HepG2 (cell line): ENCODE results near the gene TNFRSF6B. TPM values are rescaled to one million over a fixed set of nuclear protein-coding genes. Genes with fewer than 3 reads are reported as not detected.

Experiments used
- ASH2L ChIP-seq: fragments of 300-600, 200-600 bp; sonication (generic); IDR thresholded peaks from 2 replicates; pipeline ENCODE4 v1.7.0; 2017; ENCODE audit warnings: low read depth, mild to moderate bottlenecking, moderate library complexity, mixed read lengths, low read length; ENCODE audit not compliant: insufficient read length
- FOXA1 ChIP-seq, 2 experiments: fragments of 450-650 bp in 1 of 2; sonication (generic) in 1 of 2; formaldehyde crosslinking in 1 of 2; IDR thresholded peaks; 2 replicates each; pipeline versions ENCODE4 v1.4.0 to v1.6.1; 2016 to 2020; ENCODE audit warnings: missing genetic modification reagents in 1 of 2
- HES4 ChIP-seq: sonication (generic); formaldehyde crosslinking; IDR thresholded peaks from 2 replicates; pipeline ENCODE4 v1.9.0; 2021; ENCODE audit warnings: mild to moderate bottlenecking, missing genetic modification reagents, borderline replicate concordance
- JUN ChIP-seq: sonication (generic); formaldehyde crosslinking; IDR thresholded peaks from 2 replicates; pipeline ENCODE4 v1.4.0; 2020; ENCODE audit warnings: mild to moderate bottlenecking, missing genetic modification reagents
- JUND ChIP-seq: sonication (generic); formaldehyde crosslinking; IDR thresholded peaks from 2 replicates; pipeline ENCODE4 v1.8.0; 2022; ENCODE audit warnings: mild to moderate bottlenecking, missing genetic modification reagents
- MAZ ChIP-seq, 2 experiments: sonication (generic) in 1 of 2; formaldehyde crosslinking in 1 of 2; IDR thresholded peaks; 2 replicates each; pipeline versions ENCODE4 v1.5.0 to v1.6.1; 2012 to 2020; ENCODE audit warnings: low read depth in 2 of 2, mild to moderate bottlenecking in 2 of 2, borderline replicate concordance in 1 of 2, improper control_type of control experiment in 1 of 2, low read length in 1 of 2, missing genetic modification reagents in 1 of 2, moderate library complexity in 1 of 2
- NFATC3 ChIP-seq: sonication (generic); formaldehyde crosslinking; IDR thresholded peaks from 2 replicates; pipeline ENCODE4 v1.5.1; 2020; ENCODE audit warnings: mild to moderate bottlenecking, missing genetic modification reagents
- NR2C2 ChIP-seq: sonication (generic); formaldehyde crosslinking; IDR thresholded peaks from 2 replicates; pipeline ENCODE4 v1.4.0; 2020; ENCODE audit warnings: missing genetic modification reagents, mild to moderate bottlenecking, moderate library complexity, borderline replicate concordance
- PRPF4 ChIP-seq: fragments of 200-400 bp; formaldehyde crosslinking; IDR thresholded peaks from 2 replicates; pipeline ENCODE4 v1.6.1; 2016; ENCODE audit warnings: low read length, low read depth; ENCODE audit not compliant: poor library complexity, severe bottlenecking
- RBM22 ChIP-seq: fragments of 200-400 bp; formaldehyde crosslinking; optimal IDR thresholded peaks from 2 replicates; pipeline ENCODE3; 2017; ENCODE audit warnings: mild to moderate bottlenecking, low read length, moderate library complexity
- RELA ChIP-seq: sonication (generic); formaldehyde crosslinking; IDR thresholded peaks from 2 replicates; pipeline ENCODE4 v1.4.0; 2020; ENCODE audit warnings: missing genetic modification reagents
- RORA ChIP-seq: sonication (generic); formaldehyde crosslinking; IDR thresholded peaks from 2 replicates; pipeline ENCODE4 v1.5.0; 2020; ENCODE audit warnings: mild to moderate bottlenecking, missing genetic modification reagents, moderate library complexity
- RXRB ChIP-seq: IDR thresholded peaks from 2 replicates; pipeline ENCODE4 v1.6.1; 2016; ENCODE audit warnings: borderline replicate concordance, missing genetic modification reagents, missing compliant biosample characterization
- SIN3B ChIP-seq: fragments of 150-350 bp; IDR thresholded peaks from 2 replicates; pipeline ENCODE4 v1.6.1; 2014; ENCODE audit warnings: low read length
- SMARCE1 ChIP-seq: fragments of 450-650 bp; IDR thresholded peaks from 2 replicates; pipeline ENCODE4 v1.6.1; 2017; ENCODE audit warnings: borderline replicate concordance
- SOX6 ChIP-seq, 2 experiments: fragments of 450-650 bp in 1 of 2; sonication (generic) in 1 of 2; formaldehyde crosslinking in 1 of 2; IDR thresholded peaks; 2 replicates each; pipeline versions ENCODE4 v1.4.0 to v1.6.1; 2017 to 2020; ENCODE audit warnings: antibody characterized with exemption in 1 of 2, mild to moderate bottlenecking in 1 of 2, missing genetic modification reagents in 1 of 2
- STAT5B ChIP-seq: sonication (generic); formaldehyde crosslinking; IDR thresholded peaks from 2 replicates; pipeline ENCODE4 v1.4.0; 2020; ENCODE audit warnings: missing genetic modification reagents
- TARDBP ChIP-seq: sonication (generic); formaldehyde crosslinking; IDR thresholded peaks from 2 replicates; pipeline ENCODE4 v1.8.0; 2022; ENCODE audit warnings: mild to moderate bottlenecking, missing genetic modification reagents
- ZBTB7B ChIP-seq: sonication (generic); formaldehyde crosslinking; IDR thresholded peaks from 2 replicates; pipeline ENCODE4 v1.4.0; 2020; ENCODE audit warnings: missing genetic modification reagents
- ZNF160 ChIP-seq: sonication (generic); formaldehyde crosslinking; IDR thresholded peaks from 2 replicates; pipeline ENCODE4 v1.8.0; 2022; ENCODE audit warnings: mild to moderate bottlenecking, inconsistent platforms, missing genetic modification reagents
- ZNF18 ChIP-seq: sonication (generic); formaldehyde crosslinking; IDR thresholded peaks from 2 replicates; pipeline ENCODE4 v1.8.0; 2022; ENCODE audit warnings: mild to moderate bottlenecking, missing genetic modification reagents; ENCODE audit not compliant: insufficient replicate concordance
- ZNF343 ChIP-seq: sonication (generic); formaldehyde crosslinking; IDR thresholded peaks from 2 replicates; pipeline ENCODE4 v1.4.0; 2020; ENCODE audit warnings: mild to moderate bottlenecking, missing genetic modification reagents
- ZNF644 ChIP-seq: IDR thresholded peaks from 2 replicates; pipeline ENCODE4 v1.6.1; 2016; ENCODE audit warnings: low read depth
- ZNF788 ChIP-seq: sonication (generic); formaldehyde crosslinking; IDR thresholded peaks from 2 replicates; pipeline ENCODE4 v1.5.0; 2020; ENCODE audit warnings: mild to moderate bottlenecking, missing genetic modification reagents, borderline replicate concordance
- polyA plus RNA-seq, 8 experiments: library from polyadenylated mRNA; depleted of rRNA in 3 of 8; stranded (reverse) in 7 of 8; unstranded in 1 of 8; fragments of >200 nt; fragmentation: Illumina TruSeq in 4 of 8; extraction: Trizol in 4 of 8; gene quantifications; 2 replicates each; pipeline versions ENCODE4 v1.2.1 to v1.2.3, GENCODE V29; 2011 to 2016; ENCODE audit warnings: low read depth in 4 of 8, missing spikeins in 1 of 8, mixed read lengths in 1 of 8; ENCODE audit not compliant: insufficient read depth in 1 of 8
- total RNA-seq, 5 experiments: library from RNA; depleted of rRNA; stranded (reverse); fragments of >200 nt; fragmentation: Illumina TruSeq; extraction: Trizol; gene quantifications; 2 replicates each; pipeline ENCODE4 v1.2.3, GENCODE V29; 2016; ENCODE audit warnings: low read depth in 1 of 5
- TF ChIP-seq, protein P1 (sequence below): sonication (generic); formaldehyde crosslinking; IDR thresholded peaks from 2 replicates; pipeline ENCODE4 v1.5.1; 2020; ENCODE audit warnings: mild to moderate bottlenecking, missing genetic modification reagents, moderate library complexity

The TNFRSF6B gene
- total and polyA plus RNA-seq, 2 of the 13 experiments (the other 11 are each of a cell fraction or from before 2014, with no cell fraction given), result 0.24 TPM; not detected in 1

DNA sequence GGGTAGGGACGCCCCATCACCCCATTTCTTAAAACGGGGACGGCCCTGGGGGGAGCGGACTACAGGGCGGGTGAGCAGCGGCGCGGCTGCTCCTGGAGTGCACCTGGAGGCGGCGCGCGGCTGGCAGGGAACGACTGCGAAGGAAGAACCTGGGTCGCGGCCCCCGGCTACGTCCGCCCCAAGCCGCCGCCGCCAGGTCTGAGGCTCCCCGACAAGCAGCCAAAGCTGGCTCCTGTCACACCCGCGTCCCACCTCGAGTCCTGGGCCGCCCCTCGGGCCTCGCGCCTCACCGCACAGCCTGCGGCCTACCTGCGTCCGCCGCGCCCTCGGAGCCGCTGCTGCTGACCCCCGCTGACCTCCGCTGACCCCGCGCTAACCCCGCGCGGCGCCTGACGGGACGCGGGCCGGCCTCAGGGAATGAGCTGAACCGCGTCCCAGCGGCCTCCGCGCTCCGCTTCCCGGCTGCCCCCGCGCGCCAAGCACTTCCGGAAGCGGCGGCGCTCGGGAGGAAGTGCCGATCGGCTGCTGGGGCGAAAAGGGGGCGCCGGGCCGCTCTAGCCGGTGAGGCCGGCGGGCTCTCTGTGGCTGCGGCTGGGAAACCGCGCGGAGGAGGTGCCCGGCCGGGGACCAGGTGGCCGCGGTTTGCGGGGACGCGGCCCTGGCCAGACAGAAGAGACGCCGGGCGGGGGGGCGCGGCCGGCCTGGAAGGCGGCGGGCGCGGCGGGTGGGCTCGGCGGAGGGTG, 11.3 kb downstream of the TNFRSF6B start, which contains the start of the genes ARFRP1 and ZGPAT (continued):
- TF ChIP-seq ZNF18 (CRISPR knock-in tag), result peak; percentile 90
- TF ChIP-seq JUN (CRISPR knock-in tag), result peak; percentile 75; the same call in 1 of the 2 replicates
- TF ChIP-seq RXRB (CRISPR knock-in tag), result peak; percentile 97
- TF ChIP-seq RORA, result no peak
- TF ChIP-seq SMARCE1, result no peak
- peak; percentile 24 for TF ChIP-seq RBM22
- TF ChIP-seq NR2C2, result peak; percentile 100
- peak; percentile 93 for TF ChIP-seq RELA
- peak; percentile 94 for TF ChIP-seq ASH2L
- TF ChIP-seq FOXA1 (IDR thresholded peaks at IDR 0.05), result no peak
- TF ChIP-seq FOXA1 (CRISPR knock-in tag; IDR thresholded peaks at IDR 0.05), result peak; percentile 60
- 0 out of 2 replicates have a peak, but pooled peaks have one; percentile 21 for TF ChIP-seq ZNF644
- peak; percentile 85 for TF ChIP-seq STAT5B
- TF ChIP-seq ZNF788 (CRISPR knock-in tag), result peak; percentile 85; the same call in 1 of the 2 replicates
- TF ChIP-seq, protein P1, sequence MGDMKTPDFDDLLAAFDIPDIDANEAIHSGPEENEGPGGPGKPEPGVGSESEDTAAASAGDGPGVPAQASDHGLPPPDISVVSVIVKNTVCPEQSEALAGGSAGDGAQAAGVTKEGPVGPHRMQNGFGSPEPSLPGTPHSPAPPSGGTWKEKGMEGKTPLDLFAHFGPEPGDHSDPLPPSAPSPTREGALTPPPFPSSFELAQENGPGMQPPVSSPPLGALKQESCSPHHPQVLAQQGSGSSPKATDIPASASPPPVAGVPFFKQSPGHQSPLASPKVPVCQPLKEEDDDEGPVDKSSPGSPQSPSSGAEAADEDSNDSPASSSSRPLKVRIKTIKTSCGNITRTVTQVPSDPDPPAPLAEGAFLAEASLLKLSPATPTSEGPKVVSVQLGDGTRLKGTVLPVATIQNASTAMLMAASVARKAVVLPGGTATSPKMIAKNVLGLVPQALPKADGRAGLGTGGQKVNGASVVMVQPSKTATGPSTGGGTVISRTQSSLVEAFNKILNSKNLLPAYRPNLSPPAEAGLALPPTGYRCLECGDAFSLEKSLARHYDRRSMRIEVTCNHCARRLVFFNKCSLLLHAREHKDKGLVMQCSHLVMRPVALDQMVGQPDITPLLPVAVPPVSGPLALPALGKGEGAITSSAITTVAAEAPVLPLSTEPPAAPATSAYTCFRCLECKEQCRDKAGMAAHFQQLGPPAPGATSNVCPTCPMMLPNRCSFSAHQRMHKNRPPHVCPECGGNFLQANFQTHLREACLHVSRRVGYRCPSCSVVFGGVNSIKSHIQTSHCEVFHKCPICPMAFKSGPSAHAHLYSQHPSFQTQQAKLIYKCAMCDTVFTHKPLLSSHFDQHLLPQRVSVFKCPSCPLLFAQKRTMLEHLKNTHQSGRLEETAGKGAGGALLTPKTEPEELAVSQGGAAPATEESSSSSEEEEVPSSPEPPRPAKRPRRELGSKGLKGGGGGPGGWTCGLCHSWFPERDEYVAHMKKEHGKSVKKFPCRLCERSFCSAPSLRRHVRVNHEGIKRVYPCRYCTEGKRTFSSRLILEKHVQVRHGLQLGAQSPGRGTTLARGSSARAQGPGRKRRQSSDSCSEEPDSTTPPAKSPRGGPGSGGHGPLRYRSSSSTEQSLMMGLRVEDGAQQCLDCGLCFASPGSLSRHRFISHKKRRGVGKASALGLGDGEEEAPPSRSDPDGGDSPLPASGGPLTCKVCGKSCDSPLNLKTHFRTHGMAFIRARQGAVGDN (CRISPR knock-in tag), result peak; percentile 95
- TF ChIP-seq ZNF343 (CRISPR knock-in tag), result no peak
- peak; percentile 88 for TF ChIP-seq ZBTB7B (CRISPR knock-in tag)
- TF ChIP-seq MAZ (IDR thresholded peaks at IDR 0.05; ENCODE audit: borderline replicate concordance, low read depth, low read length), result no peak; the same call in none of the 2 replicates
- TF ChIP-seq MAZ (CRISPR knock-in tag; IDR thresholded peaks at IDR 0.05; ENCODE audit: low read depth), result peak; percentile 99
- TF ChIP-seq SIN3B, result peak; percentile 81
- TF ChIP-seq PRPF4, result no peak
- peak; percentile 88 for TF ChIP-seq JUND (CRISPR knock-in tag)
- no peak for TF ChIP-seq SOX6 (IDR thresholded peaks at IDR 0.05)
- TF ChIP-seq SOX6 (CRISPR knock-in tag; IDR thresholded peaks at IDR 0.05), result no peak
- TF ChIP-seq TARDBP, result peak; percentile 99
- TF ChIP-seq ZNF160 (CRISPR knock-in tag), result peak; percentile 94
- peak; percentile 86 for TF ChIP-seq HES4 (CRISPR knock-in tag)
- no peak for TF ChIP-seq NFATC3 (CRISPR knock-in tag)
